GM18502 (cell line): ENCODE data around the gene OPA1.

Experiments used
- ATAC-seq: cut with Tn5 transposase; IDR thresholded peaks from one replicate; pipeline ENCODE4 v1.9.1; 2021; ENCODE audit warnings: mild to moderate bottlenecking; ENCODE audit not compliant: unreplicated experiment, poor library complexity

The OPA1 gene

DNA sequence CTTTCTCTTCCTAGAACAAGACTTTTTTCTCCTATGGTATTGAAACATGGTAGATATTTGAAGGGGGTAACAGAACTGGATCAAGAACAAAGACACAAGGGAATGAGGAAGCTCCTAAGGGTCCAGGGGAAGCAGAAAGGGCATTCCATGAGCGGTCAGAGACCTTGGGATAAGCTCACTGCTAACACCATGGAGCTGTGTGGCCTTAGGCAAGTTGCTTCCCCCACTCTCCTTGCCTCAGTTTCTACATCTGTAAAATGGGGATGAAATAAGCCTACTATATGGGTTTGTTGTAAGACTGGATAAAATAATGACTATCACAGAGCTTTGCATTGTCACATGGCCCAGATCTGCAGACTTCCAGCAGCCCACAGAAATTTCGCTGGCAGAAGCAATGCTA is 139.8 kb downstream of the OPA1 start:
- no peak for ATAC-seq

- no peak for ATAC-seq
Observed at GRCh38 chr3:193734737-193735366, 141.8 kb downstream of the OPA1 start.

GRCh38 chr3:193735850-193736249 is 142.8 kb downstream of the OPA1 start:
- no peak for ATAC-seq

- no peak for ATAC-seq
Observed at GRCh38 chr3:193736616-193737015, 143.6 kb downstream of the OPA1 start.

- no peak for ATAC-seq
Observed at GRCh38 chr3:193737191-193737751, 144.3 kb downstream of the OPA1 start.

DNA sequence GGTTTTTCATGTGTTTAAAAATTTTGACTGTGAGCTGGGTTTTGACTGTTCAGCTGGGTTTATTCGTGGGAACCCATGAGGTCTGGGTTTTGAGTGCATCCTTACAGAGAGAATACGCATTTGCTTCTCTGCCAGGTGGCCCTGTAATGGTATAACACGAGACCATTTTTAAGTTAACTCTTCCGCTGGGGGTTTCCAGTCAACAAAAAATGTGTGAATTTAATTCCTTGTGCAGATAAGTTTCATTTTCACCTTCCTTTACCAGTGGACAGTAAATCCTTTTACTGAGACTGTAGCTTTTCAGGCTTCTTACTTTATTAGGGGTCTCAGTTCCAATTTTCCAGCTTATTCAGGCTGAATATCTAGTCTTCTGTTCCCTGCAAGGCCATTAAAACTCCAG is 149.6 kb downstream of the OPA1 start:
- ATAC-seq = no peak

- ATAC-seq = no peak
Observed at GRCh38 chr3:193743702-193744047, 150.7 kb downstream of the OPA1 start.

GRCh38 chr3:193744048-193744821 is 151.2 kb downstream of the OPA1 start:
- ATAC-seq = no peak

GRCh38 chr3:193744822-193745684 is 152.0 kb downstream of the OPA1 start:
- ATAC-seq = no peak

- ATAC-seq = no peak
Observed at GRCh38 chr3:193746832-193747231, 153.8 kb downstream of the OPA1 start.
